IMR-90 (cell line): ENCODE data around the gene PIAS3. TPM values are rescaled to one million over a fixed set of nuclear protein-coding genes. Genes with fewer than 3 reads are reported as not detected.

ENCODE experiments used
- ATAC-seq: fragments of 200-7000 bp; cut with Tn5 transposase; 2 replicates; pipeline ENCODE4 v1.9.1; 2020; ENCODE audit warnings: low read depth, mild to moderate bottlenecking, moderate library complexity
- BruUV-seq: library from RNA; stranded (reverse); fragments of 400-500 nt; replicated peaks from 2 replicates; lab custom pipeline; 2021; lab: Mats Ljungman, UMichigan
- CTCF ChIA-PET: fragments of 300-600 bp; formaldehyde crosslinking; extraction: SDS; loops from one replicate; lab custom pipeline; 2021; ENCODE audit warnings: antibody characterized with exemption; lab: Yijun Ruan, JAX
- POLR2A ChIA-PET: fragments of 300-600 bp; sonication (Branson Sonifier 250); formaldehyde crosslinking; loops from one replicate; lab custom pipeline; 2022; ENCODE audit warnings: antibody characterized with exemption; ENCODE audit not compliant: unreplicated experiment; lab: Charles Lee
- DNase-seq: peaks from one replicate; pipeline ENCODE4 v3.0.0; 2013
- H2AFZ ChIP-seq: replicated peaks from 2 replicates; pipeline ENCODE3; 2013; ENCODE audit warnings: low read length, mild to moderate bottlenecking; ENCODE audit not compliant: poor library complexity
- H2AK5ac ChIP-seq: 2 replicates; pipeline ENCODE4 v1.6.1; 2013; ENCODE audit warnings: low read depth, low read length, inconsistent platforms
- H2AK9ac ChIP-seq: replicated peaks from 2 replicates; pipeline ENCODE3; 2013; ENCODE audit warnings: mild to moderate bottlenecking, low read depth, low read length, moderate library complexity; ENCODE audit not compliant: poor library complexity
- H2BK120ac ChIP-seq: 2 replicates; pipeline ENCODE4 v1.6.1; 2013; ENCODE audit warnings: low read depth, low read length, inconsistent platforms
- H2BK15ac ChIP-seq: 3 replicates; pipeline ENCODE4 v1.6.1; 2013; ENCODE audit warnings: low read depth, low read length, inconsistent platforms
- H2BK20ac ChIP-seq: 2 replicates; pipeline ENCODE4 v1.6.1; 2013; ENCODE audit warnings: low read depth, mild to moderate bottlenecking, inconsistent platforms, low read length, moderate library complexity
- H2BK5ac ChIP-seq: 2 replicates; pipeline ENCODE4 v1.6.1; 2013; ENCODE audit warnings: mild to moderate bottlenecking, low read depth, low read length, inconsistent platforms; ENCODE audit not compliant: poor library complexity, severe bottlenecking
- H3K14ac ChIP-seq: replicated peaks from 2 replicates; pipeline ENCODE4 v1.6.1; 2013; ENCODE audit warnings: low read depth, low read length, inconsistent platforms
- H3K18ac ChIP-seq: 2 replicates; pipeline ENCODE4 v1.6.1; 2013; ENCODE audit warnings: low read depth, low read length, control low read depth
- H3K23ac ChIP-seq: 2 replicates; pipeline ENCODE4 v1.6.1; 2013; ENCODE audit warnings: low read depth, low read length, inconsistent platforms
- H3K27ac ChIP-seq: 2 replicates; pipeline ENCODE4 v1.5.1; 2013; ENCODE audit warnings: mild to moderate bottlenecking, control low read depth, low read length; ENCODE audit not compliant: insufficient read depth
- H3K27me3 ChIP-seq: 2 replicates; pipeline ENCODE4 v1.6.1; 2013; ENCODE audit warnings: low read length; ENCODE audit not compliant: control insufficient read depth, insufficient read depth
- H3K36me3 ChIP-seq: 2 replicates; pipeline ENCODE4 v1.6.1; 2013; ENCODE audit warnings: low read length, mixed read lengths; ENCODE audit not compliant: control insufficient read depth, insufficient read depth
- H3K4ac ChIP-seq: 2 replicates; pipeline ENCODE4 v1.6.1; 2013; ENCODE audit warnings: low read depth, low read length, inconsistent platforms
- H3K4me1 ChIP-seq: 2 replicates; pipeline ENCODE4 v1.6.1; 2013; ENCODE audit warnings: low read length, mixed read lengths; ENCODE audit not compliant: control insufficient read depth, insufficient read depth
- H3K4me2 ChIP-seq: 2 replicates; pipeline ENCODE4 v1.6.1; 2013; ENCODE audit warnings: low read depth, mild to moderate bottlenecking, control low read depth, low read length, moderate library complexity
- H3K4me3 ChIP-seq: 2 replicates; pipeline ENCODE4 v1.5.1; 2013; ENCODE audit warnings: low read depth, mild to moderate bottlenecking, control low read depth, low read length, moderate library complexity; ENCODE audit not compliant: insufficient read depth
- H3K56ac ChIP-seq: 2 replicates; pipeline ENCODE4 v1.6.1; 2013; ENCODE audit warnings: low read length, inconsistent platforms; ENCODE audit not compliant: insufficient read depth; ENCODE audit errors: extremely low read depth
- H3K79me1 ChIP-seq, 2 experiments: 2 replicates each; pipeline ENCODE4 v1.6.1; 2013; ENCODE audit warnings: low read length in 2 of 2, inconsistent platforms in 1 of 2, low read depth in 1 of 2
- H3K9ac ChIP-seq: 2 replicates; pipeline ENCODE4 v1.6.1; 2013; ENCODE audit warnings: low read depth, low read length, control low read depth
- H3K9me1 ChIP-seq: 2 replicates; pipeline ENCODE4 v1.6.1; 2013; ENCODE audit warnings: low read length, inconsistent platforms; ENCODE audit not compliant: insufficient read depth
- H3K9me3 ChIP-seq: 2 replicates; pipeline ENCODE4 v1.6.1; 2013; ENCODE audit warnings: low read length; ENCODE audit not compliant: control insufficient read depth, insufficient read depth
- H4K20me1 ChIP-seq: 2 replicates; pipeline ENCODE4 v1.6.1; 2013; ENCODE audit warnings: low read length, inconsistent platforms; ENCODE audit not compliant: insufficient read depth
- H4K5ac ChIP-seq: 2 replicates; pipeline ENCODE4 v1.6.1; 2013; ENCODE audit warnings: mild to moderate bottlenecking, low read depth, low read length, control low read depth
- H4K8ac ChIP-seq, 2 experiments: 2 replicates each; pipeline ENCODE4 v1.6.1; 2013; ENCODE audit warnings: low read depth in 2 of 2, low read length in 2 of 2, control low read depth in 1 of 2, inconsistent platforms in 1 of 2
- H4K91ac ChIP-seq: 2 replicates; pipeline ENCODE4 v1.6.1; 2013; ENCODE audit warnings: low read depth, low read length, inconsistent platforms; ENCODE audit not compliant: insufficient read depth
- CEBPB ChIP-seq: IDR thresholded peaks from 2 replicates; pipeline ENCODE4 v1.6.1; 2012; ENCODE audit warnings: low read depth, low read length, improper control_type of control experiment
- CHD1 ChIP-seq: IDR thresholded peaks from 2 replicates; pipeline ENCODE4 v1.6.1; 2012; ENCODE audit warnings: low read depth, low read length, improper control_type of control experiment
- CTCF ChIP-seq: conservative IDR thresholded peaks from 2 replicates; pipeline ENCODE4 v1.5.1; 2012; ENCODE audit warnings: mild to moderate bottlenecking, low read depth, low read length, improper control_type of control experiment
- MXI1 ChIP-seq: IDR thresholded peaks from 2 replicates; pipeline ENCODE4 v1.6.1; 2012; ENCODE audit warnings: low read depth, mild to moderate bottlenecking, low read length, moderate library complexity, borderline replicate concordance
- NFE2L2 ChIP-seq: fragments of 150-350 bp; IDR thresholded peaks from 2 replicates; pipeline ENCODE4 v1.6.1; 2016; ENCODE audit warnings: low read depth, mild to moderate bottlenecking, low read length
- WGBS, 2 experiments: methylation state at CpG; one replicate each; pipeline versions ENCODE4 v1.1.5 to v1.1.7; 2013; ENCODE audit warnings: missing lambda C conversion rate in 2 of 2; ENCODE audit not compliant: insufficient read length in 1 of 2; ENCODE audit errors: extremely low coverage in 2 of 2; 5-methylcytosine and 5-hydroxymethylcytosine counted together
- dilution Hi-C: fragments of 300-500 bp; cut with HindIII; formaldehyde crosslinking; loops from one replicate; pipeline ENCODE4 v1.14.3; 2018; ENCODE audit warnings: low sequenced_read_pairs; ENCODE audit not compliant: unreplicated experiment
- in situ Hi-C: fragments of 300-500 bp; cut with MboI; formaldehyde crosslinking; loops from 3 replicates; pipeline ENCODE4 v1.14.3; 2019; ENCODE audit warnings: low sequenced_read_pairs, inconsistent platforms, mixed read lengths
- intact Hi-C: fragments of 100-400 bp; cut with micrococcal nuclease; formaldehyde crosslinking; loops from 2 replicates; pipeline ENCODE4 v1.10.0; 2022
- polyA plus RNA-seq, 3 experiments: library from polyadenylated mRNA; depleted of rRNA; stranded (reverse); fragments of >200 nt; gene quantifications; 2 replicates each; pipeline ENCODE4 v1.2.3, GENCODE V29; 2012; ENCODE audit warnings: low replicate concordance in 1 of 3
- total RNA-seq: library from RNA; depleted of rRNA; stranded (reverse); fragments of >200 nt; gene quantifications from 2 replicates; pipeline ENCODE4 v1.2.3, GENCODE V29; 2012

The PIAS3 gene
- total and polyA plus RNA-seq, 2 of the 4 experiments (the other 2 are of a cell fraction): 11.1 to 53.7 TPM

- Histone ChIP-seq H2AK9ac (peak overlapping the region; percentile 79), H2BK20ac (peak overlapping the region; percentile 61; the same call in 1 of the 2 replicates), H3K27me3 (no peaks in the 10 kb centered on the region; the same call in 1 of the 2 replicates), H3K4me1 (peaks cover 8% of the 10 kb centered on the region), H3K27ac (peak overlapping the region; percentile 33), H4K91ac (peak overlapping the region; percentile 77), H3K9me1 (no peaks in the 10 kb centered on the region), H3K79me1 (0 out of 4 replicates have a peak, but pooled peaks cover 0 to 4% of the 10 kb centered on the region in 2 experiments), H3K18ac (peak overlapping the region; percentile 10; the same call in 1 of the 2 replicates), H4K20me1 (no peaks in the 10 kb centered on the region), H3K56ac (peak overlapping the region; percentile 66), H2BK15ac (peak overlapping the region; percentile 48; the same call in 1 of the 3 replicates), H3K9me3 (no peaks in the 10 kb centered on the region), H2BK5ac (peak overlapping the region; percentile 23), H2BK120ac (peak overlapping the region; percentile 80), H3K4me2 (peak overlapping the region; percentile 86), H4K8ac (peak overlapping the region; percentile 72 to 94), H2AK5ac (no peak overlapping the region), H3K23ac (peak overlapping the region; percentile 95), H3K4me3 (peak overlapping the region; percentile 32), H3K36me3 (no peaks in the 10 kb centered on the region), H4K5ac (peak overlapping the region; percentile 65), H3K4ac (peak overlapping the region; percentile 83), H2AFZ (peak overlapping the region; percentile 93), H3K14ac (peak overlapping the region; percentile 79), H3K9ac (peak overlapping the region; percentile 63)
- WGBS, 2 experiments: 8% methylated on average over 28 of the region's 47 CpGs; no CpG with 5 or more reads in 1 of the 2 experiments
- peak; percentile 86 for ATAC-seq
- ChIA-PET CTCF (interaction anchor here (0.6 to 2.2 kb wide), 4 partner anchors 13 to 27 kb away, joined by 3 to 9 read pairs (median 6); partner anchors contain the start of gene PIAS3), POLR2A (interaction anchor here (0.6 to 1.5 kb wide), 2 partner anchors 13 to 86 kb away, joined by 3 to 8 read pairs; partner anchors contain the start of genes LIX1L and PIAS3)
- no TSS peak for BruUV-seq
- dilution Hi-C loops: no loop called here
- intact Hi-C loops: no loop called here
- in situ Hi-C loops: loop anchor here (5.0 kb wide), 1 partner anchor 50 kb away; no protein-coding TSS in a partner anchor
- DNase-seq: peak; percentile 46
- TF ChIP-seq CEBPB: peak; percentile 81
- TF ChIP-seq MXI1: no peak
- TF ChIP-seq NFE2L2: no peak
- TF ChIP-seq CHD1: no peak
- no peak for TF ChIP-seq CTCF
Measured at GRCh38 chr1:145871994-145872924, 13.4 kb upstream of the PIAS3 start.
